Measurements from ENCODE around the gene RAB27A.
A peak's percentile ranks its signal among the peaks of the same experiment; 100 is the strongest.
"Not testable (repeated sequence)": the region's sequence is repeated elsewhere in the genome, so short reads cannot be mapped to it uniquely, and the experiment has no call there.

Gene RAB27A

DNA sequence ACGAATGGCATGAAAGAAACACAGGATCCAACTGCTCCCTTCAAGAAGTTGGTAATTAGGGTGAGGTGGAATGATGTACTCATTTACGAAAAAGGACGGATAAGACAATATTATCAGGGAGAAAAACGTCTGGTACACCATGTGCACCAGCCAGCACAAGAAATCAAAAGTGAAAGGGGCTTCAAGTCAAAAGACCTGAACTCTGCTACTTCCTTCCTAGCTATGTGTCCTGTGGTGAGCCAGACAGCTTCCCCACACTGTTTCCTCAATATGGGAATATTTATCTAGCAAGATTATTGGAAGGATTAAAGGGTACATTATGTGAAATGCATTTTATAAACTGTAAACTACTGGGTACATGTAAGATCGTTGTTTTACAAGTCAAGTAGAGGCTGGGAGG, 33.9 kb downstream of the RAB27A start:
- H3K4me3 ChIP-seq (ENCODE audit: low read depth, low read length): no peak overlapping the region
- no peak for DNase-seq (ENCODE audit: low read depth)

DNA sequence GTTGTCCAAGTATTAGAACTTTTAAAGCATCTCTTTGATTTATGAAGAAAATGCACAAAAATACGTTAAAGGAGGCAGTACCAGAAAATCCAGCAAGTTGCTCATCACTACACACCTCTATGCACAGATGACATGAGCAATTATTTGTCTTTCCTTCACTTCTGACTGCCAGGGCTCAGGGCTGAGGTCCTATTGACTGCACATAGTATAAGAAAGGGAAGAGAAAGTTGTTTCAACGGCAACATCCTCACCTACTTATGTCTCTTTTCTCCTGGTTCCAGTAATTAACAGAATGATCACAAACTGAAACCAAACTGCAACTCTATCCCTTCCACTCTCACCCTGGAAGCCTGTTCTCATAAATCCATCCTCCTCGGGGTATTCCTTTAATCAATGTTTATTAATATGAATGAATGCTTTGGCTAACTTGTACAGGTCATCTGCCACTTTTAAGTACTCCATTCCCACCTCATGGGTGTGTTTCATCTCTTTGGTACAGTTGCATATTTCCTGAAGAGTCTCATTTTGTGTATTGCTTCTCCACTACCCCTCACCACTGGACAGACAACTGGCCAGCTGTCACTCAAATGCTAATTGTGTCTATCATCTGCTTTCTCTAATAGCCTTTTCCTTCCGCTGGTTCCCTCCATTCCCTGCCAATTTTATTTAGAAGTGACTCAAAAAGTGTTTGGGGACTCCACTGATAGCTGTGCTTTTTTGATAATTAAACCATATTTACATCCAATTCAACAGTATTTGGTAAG, 34.5 kb downstream of the RAB27A start:
- no peak for DNase-seq (ENCODE audit: low read depth)
- H3K4me3 ChIP-seq (ENCODE audit: low read depth, low read length): no peak overlapping the region

DNA sequence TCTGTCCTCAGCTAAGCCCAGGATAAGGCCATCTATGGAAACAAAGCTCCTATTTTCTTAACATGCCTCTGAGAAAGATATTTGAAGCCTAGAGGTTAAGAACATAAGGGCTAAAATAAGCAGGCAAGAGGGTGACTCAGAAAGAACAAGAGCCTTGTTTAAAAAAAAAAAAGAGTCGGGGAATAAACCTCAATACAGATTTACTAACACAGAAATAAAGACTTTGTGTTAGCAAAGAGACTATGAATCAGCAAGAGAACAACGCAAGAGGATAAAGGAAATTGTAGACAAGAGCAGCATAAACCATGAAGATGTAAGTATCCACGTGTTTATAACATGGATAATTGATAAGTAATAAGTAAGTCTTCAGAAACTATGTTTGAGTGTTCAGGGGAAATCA, 36.0 kb downstream of the RAB27A start:
- DNase-seq (ENCODE audit: low read depth): peak; percentile 72
- no peak overlapping the region for H3K4me3 ChIP-seq (ENCODE audit: low read depth, low read length)

DNA sequence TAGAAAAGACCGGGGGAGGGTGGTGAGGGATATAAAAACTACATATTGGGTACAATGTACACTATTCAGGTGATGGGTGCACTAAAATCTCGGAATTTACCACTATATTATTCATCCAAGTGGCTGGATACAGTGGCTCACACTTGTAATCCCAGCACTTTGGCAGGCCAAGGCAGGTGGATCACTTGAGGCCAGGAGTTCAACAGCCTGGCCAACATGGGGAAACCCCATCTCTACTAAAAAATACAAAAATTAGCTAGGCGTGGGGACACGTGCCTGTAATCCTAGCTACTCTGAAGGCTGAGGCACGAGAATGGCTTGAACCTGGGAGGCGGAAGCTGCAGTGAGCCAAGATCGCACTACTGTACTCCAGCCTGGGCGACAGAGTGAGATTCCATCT, 37.4 kb downstream of the RAB27A start:
- H3K4me3 ChIP-seq (ENCODE audit: low read depth, low read length); DNase-seq (ENCODE audit: low read depth): not testable (repeated sequence)

DNA sequence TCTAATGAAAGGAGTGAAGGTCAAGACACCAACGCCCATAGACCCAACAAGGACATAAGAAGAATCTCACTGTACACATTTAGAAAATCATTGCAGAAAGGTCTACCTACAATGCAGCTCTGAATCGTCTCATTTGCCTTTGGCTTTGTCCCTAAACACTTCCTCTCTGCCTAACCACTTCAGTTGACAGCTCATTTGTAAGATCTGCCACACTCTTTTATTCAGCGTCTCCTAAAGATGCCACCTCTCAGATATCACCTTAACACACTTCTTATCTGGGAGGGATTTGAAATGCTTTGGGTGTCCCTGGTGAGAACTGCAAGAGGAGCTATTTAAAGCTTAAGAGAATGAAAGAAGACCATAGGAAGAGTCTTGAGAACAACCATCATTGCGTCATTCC, 38.7 kb downstream of the RAB27A start:
- no peak overlapping the region for H3K4me3 ChIP-seq (ENCODE audit: low read depth, low read length)
- DNase-seq (ENCODE audit: low read depth): no peak

DNA sequence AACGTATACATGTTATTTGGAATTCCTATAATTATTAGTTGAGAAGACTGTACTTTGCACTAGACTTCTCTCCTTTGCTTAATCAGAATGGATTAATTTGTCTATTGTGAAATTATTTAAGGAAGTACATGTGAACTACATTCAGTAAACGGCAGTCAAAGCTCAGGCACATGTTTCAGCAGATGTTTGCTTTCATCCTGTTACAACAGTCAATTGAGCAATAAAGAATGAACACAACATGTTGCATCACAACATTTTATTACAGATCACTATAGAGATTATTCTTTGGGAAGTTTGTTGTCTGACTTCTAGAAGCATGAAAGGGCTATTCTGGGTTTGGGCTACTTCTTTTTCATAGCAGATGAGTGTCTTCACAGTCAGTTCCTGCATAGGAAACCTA, 39.2 kb downstream of the RAB27A start:
- no peak overlapping the region for H3K4me3 ChIP-seq (ENCODE audit: low read depth, low read length)
- peak; percentile 87 for DNase-seq (ENCODE audit: low read depth)

DNA sequence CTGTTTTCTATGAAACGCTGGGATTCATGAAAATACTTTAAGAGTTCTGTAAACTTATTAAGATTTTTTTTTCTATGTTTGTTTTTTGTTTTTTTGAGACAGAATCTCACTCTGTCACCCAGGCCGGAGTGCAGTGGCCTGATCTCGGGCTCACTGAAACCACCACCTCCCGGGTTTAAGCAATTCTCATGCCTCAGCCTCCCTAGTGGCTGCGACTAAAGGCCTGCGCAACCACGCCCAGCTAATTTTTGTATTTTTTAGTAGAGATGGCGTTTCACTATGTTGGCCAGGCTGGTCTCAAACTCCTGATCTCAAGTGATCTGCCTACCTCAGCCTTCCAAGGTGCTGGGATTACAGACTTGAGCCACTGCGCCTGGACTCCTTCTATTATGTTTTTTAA, 39.7 kb downstream of the RAB27A start:
- H3K4me3 ChIP-seq (ENCODE audit: low read depth, low read length): not testable (repeated sequence)

DNA sequence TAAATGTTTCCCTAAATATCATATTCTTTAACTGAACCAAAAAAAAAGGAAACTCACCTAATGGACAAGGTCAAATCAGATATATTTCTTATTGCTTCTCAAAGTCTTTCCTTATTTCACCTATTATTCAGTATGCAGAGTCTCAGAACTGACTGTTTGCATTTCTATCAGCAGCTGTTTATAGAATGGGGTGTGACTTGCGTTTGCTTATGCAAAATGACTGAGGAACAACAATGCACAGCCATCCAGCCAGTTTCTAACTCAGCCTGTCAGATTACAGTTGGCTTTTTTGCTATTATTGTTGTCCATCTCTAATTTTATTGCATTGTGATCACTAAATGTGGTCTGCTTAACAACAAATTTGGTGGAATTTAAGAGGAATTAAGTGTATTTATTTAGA, 40.7 kb downstream of the RAB27A start:
- no peak overlapping the region for H3K4me3 ChIP-seq (ENCODE audit: low read depth, low read length)
- DNase-seq (ENCODE audit: low read depth): no peak

More for the DNA sequence above, 39.7 kb downstream of the RAB27A start:
- not testable (repeated sequence) for DNase-seq (ENCODE audit: low read depth)

DNA sequence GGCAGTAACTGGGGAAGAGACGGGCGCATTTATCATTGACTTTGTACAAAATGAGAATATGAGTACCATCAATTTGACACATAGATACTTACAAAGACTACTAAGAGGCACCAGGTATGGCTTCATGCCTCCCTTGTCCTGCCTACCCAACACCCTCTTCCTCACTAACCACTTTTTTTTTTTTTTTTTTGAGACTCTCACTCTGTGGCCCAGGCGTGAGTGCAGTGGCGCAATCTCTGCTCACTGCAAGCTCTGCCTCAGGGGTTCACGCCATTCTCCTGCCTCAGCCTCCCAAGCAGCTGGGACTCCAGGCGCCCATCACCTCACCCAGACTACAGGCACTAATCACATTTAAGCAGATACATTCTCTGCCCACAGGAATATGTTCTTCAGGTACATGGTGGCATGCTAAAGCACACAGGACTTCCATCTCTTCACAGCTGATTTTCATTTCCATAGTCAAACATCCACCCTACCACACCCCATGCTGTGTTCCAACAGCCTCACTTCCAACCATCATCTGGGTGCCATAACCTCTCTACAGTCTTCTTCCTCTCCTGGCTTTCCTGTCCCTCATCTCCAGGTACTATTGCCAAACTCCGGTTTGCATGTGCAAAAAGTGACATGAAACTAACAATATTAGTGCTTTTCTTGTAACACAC, 41.7 kb downstream of the RAB27A start:
- no peak overlapping the region for H3K4me3 ChIP-seq (ENCODE audit: low read depth, low read length)
- DNase-seq (ENCODE audit: low read depth): no peak

DNA sequence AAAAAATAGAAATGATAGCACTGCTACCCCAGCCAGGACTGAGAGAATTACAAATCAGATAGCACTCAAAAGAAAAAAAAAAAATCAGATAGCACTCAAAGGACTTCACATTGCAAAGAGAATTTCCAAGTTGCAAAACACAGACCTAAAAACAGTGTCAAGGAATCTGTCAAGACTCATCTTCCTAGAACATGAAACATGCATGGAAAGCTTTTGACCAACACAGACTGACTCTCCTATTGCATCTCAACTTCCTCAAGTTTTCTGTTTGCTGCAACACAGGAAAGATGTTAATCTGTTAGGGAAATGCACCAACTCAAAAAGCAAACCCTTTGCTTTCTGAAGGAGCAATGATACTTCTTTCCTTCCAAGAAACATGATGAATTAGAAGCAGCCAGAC, 42.3 kb downstream of the RAB27A start:
- no peak for DNase-seq (ENCODE audit: low read depth)
- no peak overlapping the region for H3K4me3 ChIP-seq (ENCODE audit: low read depth, low read length)

DNA sequence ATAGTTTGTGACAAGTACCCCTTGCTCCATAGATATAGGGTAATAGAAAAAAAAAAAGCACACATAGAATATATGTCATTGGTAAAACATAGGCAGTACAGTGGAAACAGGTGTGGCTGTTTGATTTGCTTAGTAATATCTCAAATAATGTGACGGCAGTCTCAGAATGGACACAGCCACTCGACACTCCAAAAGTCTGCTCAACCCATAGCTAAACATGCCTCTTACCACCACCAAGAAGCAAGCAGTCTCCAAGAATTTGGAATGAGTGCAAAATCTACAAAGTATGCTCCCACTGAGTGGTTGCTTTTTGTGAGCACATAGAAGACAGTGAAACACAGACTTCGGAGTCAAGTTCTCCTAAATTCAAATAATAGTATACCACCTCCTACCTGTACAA, 43.0 kb downstream of the RAB27A start:
- no peak overlapping the region for H3K4me3 ChIP-seq (ENCODE audit: low read depth, low read length)
- no peak for DNase-seq (ENCODE audit: low read depth)

DNA sequence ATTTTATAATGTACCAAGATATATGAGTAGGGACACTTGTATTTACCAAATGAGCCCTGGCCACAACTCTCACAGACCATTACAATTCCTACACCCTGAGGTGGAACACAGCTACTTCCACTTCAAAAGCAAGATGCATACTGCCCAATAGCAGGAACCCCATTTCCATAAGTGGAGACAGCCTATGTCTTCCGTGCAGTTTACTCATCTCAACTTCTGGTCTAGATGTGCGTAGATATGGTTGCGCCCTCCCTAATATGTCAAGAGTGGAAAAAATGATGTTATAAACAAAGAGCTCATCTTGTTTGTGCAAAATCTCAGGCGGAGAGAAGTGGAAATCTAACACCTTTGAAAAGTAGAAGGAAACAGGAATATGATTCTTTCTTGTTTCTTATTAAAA, 44.6 kb downstream of the RAB27A start:
- no peak for DNase-seq (ENCODE audit: low read depth)
- no peak overlapping the region for H3K4me3 ChIP-seq (ENCODE audit: low read depth, low read length)

DNA sequence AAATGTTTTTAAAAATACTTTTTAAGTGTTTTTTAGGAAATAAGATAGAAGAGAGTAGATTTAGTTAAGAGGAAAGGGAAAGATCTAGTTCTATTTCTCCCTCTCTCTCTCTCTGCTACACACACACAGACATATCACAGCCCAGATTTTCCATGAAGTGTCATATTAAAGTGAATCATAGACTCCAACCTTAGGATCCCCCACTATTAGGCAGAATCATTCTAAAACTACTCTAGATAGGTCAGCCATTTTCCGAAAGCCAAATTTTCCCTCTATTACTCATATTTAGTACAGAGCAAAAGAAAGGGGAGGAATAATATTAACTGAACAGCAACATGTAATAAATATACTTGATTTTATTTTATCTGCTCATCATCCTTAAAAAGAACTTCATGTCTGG, 47.7 kb downstream of the RAB27A start:
- DNase-seq (ENCODE audit: low read depth): no peak
- H3K4me3 ChIP-seq (ENCODE audit: low read depth, low read length): no peak overlapping the region

DNA sequence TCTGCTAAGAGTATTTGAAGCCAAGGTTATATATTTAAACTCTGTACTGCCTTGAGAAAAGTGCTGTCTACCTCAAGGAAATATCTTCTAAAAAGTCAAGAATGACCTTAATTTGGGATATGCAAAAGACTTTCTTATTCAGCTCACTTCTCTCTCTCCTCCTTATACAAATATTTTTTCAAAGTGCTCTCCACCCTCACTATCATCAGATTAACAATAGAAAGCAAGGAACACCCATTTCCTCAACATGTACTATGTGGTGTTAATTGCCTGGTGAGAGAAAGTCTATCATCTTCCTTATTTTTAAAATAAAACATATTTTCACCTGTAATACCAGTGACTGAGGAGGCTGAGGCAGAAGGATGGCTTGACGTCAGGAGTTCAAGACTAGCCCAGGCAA, 48.4 kb downstream of the RAB27A start:
- H3K4me3 ChIP-seq (ENCODE audit: low read depth, low read length): no peak overlapping the region
- DNase-seq (ENCODE audit: low read depth): no peak

DNA sequence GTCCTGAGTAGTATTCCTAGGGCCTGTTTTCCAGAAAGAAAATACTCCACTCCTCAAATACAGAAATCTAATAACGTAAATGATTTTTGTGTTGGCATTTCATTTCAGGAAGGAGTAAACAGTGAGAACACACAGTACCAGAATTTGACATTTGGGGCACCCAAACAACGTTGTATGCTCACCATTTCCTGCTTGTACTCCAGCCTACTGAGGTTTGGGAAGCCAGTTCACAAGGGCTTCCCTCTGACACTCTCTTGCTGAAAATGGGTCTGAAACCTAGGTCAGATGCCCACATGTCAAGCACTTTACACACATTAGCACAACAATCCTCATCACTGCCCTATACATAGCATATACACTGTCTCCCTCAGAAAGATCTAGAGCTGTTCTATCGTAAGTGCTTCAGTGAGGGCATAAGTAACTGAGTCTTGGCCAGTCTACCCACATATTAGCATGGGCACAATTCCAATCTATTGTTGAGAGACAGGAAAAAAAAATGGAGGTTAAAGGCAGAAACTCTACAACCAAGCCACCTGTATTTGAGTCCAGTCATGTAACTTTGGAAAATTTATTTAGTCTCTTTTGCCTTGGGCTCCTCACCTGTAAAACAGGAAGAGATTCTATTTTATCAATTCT, 49.4 kb downstream of the RAB27A start:
- H3K4me3 ChIP-seq (ENCODE audit: low read depth, low read length): no peak overlapping the region
- no peak for DNase-seq (ENCODE audit: low read depth)

DNA sequence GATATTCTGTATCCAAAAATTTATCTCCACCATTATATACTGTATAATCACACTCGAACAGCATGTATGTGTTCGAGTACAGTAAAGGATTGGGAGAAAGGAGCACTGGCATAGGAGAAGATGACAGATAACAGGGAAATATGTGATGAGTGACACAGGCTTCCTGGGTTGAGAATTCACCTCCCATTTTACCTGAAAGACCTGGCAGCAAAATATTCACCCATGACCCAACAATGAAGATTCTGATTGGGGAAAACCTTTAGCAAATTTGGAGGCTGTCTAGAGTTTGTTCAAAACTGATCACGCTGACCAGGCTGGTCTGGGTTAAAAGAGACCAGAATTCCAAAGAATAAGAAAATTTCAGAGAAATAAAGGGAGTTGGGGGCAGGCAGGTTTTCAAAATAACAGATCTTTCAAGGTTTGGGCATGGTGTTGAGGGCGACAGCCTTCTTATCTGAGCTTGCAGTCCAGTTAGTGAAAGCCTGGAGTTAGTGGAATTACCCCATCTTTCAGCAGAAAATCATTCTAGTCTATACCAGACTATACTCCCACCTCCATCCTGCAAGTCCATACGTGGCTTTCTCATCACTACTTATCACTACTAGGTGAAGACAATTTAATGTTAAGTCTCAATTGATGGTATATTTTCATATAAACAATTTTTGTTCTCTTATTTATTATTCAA, 50.0 kb downstream of the RAB27A start:
- no peak overlapping the region for H3K4me3 ChIP-seq (ENCODE audit: low read depth, low read length)
- no peak for DNase-seq (ENCODE audit: low read depth)

DNA sequence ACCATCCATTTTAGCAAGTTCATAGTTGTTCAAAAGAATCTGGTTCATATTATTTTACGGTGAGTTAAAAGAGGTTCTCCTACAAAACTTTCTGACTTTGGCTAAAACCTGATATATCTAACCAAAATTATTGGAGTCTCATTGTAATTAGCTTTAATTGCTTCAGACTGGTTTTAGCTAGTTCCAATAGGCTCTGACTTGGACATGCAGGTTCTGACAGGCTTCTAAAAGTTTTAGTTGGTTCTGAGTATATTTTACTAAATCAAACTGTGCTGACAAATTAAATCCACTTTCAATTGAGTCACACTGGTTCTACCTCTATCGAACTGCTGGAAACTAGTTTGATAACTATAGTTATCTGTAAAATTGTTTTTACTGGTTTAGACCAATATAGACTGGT, 50.7 kb downstream of the RAB27A start:
- no peak for DNase-seq (ENCODE audit: low read depth)

DNA sequence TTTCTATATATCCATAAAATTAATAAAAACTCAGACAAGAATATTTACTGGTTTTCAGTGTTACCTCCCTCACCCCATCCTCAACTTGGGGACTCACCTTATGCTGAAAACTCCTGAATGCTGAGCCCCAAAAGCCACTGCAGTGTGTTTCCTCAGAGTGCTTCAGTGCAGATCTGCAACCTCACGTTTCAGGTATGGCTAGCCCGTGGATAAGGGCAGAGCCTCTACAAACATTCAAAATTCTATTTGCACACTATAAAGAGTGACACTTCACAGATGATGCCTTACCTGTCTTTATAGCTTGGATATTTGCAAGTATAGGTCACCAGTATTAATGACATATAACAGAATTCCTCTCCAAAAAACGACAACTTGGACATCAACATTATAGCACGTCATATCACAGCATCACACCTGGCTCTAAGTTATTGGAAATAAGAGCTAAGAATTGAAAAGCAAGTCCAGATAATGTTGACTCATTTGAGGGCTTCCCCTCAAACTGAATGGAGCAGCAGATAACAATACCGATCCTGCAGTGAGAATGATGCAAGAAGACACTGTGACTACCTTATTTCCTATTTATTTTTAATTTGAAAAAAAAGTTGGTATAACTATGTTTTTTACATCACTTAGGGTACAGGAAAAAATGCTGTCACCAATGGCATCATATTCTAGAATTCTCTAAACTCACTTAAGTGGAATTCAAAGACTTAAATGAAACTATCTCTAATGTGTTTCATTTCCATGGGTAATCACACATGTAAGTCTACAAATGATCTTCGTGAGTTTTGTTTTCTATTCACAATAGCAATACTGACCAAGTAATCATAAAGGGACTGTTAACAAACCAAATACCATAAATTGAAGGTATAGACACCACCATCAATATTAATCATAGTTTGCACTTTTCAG, 52.1 kb downstream of the RAB27A start:
- DNase-seq (ENCODE audit: low read depth): no peak
- H3K4me3 ChIP-seq (ENCODE audit: low read depth, low read length): no peak overlapping the region

More for the DNA sequence above, 50.7 kb downstream of the RAB27A start:
- no peak overlapping the region for H3K4me3 ChIP-seq (ENCODE audit: low read depth, low read length)

DNA sequence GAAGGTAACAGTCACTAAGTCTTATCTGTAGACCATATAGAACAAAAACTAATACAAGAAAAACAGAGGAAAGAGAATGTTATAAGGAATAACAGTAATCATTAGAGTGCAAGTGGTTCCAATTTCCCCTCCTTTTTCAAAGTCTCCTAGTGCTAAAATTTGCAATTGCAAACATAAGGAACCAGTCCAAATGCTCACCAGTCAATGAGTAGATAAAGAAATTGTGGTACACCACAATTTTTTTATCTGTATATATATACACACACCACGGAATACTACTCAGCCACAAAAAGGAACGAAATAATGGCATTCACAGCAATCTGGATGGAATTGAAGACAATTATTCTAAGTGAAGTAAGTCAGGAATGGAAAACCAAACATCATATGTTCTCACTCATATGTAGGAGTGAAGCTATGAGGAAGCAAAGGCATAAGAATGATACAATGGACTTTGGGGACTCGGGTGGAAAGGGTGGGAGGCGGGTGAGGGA, 54.0 kb downstream of the RAB27A start:
- DNase-seq (ENCODE audit: low read depth): no peak
- no peak overlapping the region for H3K4me3 ChIP-seq (ENCODE audit: low read depth, low read length)

All from skeletal muscle cell (primary cell).